Amniotic epithelial cell (primary cell): ENCODE measurements around the gene DMRTB1.
A peak's percentile ranks its signal among the peaks of the same experiment; 100 is the strongest.
"Not testable (repeated sequence)": the region's sequence is repeated elsewhere in the genome, so short reads cannot be mapped to it uniquely, and the experiment has no call there.

Source experiments
- DNase-seq: peaks from one replicate; pipeline ENCODE4 v3.0.0-alpha.2; 2010; ENCODE audit warnings: low read depth

The DMRTB1 gene

DNA sequence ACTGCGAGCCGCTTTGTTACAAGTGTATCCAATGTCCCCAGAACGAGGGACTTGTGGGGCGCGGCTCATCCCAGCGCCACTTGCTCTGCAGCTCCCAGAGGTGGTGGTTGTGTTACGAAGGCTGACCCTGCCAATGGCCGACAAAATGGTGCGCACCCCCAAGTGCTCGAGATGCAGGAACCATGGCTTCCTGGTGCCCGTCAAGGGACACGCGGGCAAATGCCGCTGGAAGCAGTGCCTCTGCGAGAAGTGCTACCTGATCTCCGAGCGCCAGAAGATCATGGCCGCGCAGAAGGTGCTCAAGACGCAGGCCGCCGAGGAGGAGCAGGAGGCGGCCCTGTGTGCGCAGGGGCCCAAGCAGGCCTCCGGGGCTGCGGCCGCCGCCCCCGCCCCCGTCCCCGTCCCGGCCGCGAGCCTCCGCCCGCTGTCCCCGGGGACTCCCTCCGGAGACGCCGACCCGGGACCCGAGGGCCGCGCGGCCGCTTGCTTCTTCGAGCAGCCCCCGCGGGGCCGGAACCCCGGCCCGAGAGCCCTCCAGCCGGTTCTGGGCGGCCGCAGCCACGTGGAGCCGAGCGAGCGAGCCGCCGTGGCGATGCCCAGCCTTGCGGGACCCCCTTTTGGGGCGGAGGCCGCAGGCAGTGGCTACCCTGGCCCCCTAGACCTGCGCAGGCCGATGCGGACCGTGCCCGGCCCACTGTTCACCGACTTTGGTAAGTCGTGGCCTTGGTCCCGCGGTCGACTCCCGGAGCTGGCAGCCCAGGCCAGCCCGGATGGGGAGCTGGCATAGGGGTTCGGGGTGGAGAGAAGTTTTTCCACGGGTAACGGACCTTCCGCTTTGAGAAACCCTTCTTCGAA, at the start of gene DMRTB1:
Gene DMRTB1 (plus strand): TSS at position 79 of the 855 bp plus-strand sequence. CDS start 55 bp downstream, at position 134.
- DNase-seq: no peak

DNA sequence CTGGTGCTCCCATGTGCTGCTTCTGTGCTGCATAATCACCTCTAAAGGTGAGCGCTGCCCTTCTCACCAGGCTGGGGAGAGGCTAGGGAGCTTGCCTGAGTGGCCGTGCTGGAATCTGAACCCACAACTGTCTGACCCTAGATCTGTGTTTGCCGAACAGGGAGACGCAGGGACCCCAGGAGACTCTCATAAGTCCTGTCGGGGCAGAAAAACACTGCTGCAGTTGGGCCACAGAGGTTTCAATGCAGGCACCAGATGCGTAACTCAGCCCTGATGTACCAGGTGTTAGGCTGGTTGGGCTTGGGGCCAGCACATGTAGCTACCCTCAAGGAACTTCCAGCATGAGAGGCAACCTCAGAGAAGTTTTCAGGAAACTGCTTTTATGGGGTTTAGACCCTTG, 49.5 kb upstream of the DMRTB1 start:
- DNase-seq: no peak

DNA sequence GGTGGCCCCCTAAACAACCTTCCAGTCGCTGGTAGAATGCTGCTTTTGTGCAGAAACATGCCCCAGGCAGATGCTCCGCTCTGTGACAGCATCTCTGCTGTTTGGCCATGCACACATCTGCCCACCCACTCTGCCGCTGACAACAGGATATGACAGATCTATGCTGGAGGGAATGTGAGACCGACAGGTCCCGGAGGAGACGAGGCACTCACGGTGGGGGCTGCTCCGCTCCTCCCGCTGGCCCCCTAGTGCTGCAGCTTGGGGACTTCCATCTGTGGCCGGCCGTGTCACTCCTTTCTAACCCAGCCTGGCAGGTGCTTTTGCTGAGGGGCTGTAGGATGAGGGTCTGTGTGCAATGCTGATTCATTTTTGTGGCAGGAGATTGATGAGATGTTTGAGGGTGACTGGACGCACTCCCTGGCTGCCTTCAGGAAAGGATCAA, 49.1 kb upstream of the DMRTB1 start:
- no peak for DNase-seq

DNA sequence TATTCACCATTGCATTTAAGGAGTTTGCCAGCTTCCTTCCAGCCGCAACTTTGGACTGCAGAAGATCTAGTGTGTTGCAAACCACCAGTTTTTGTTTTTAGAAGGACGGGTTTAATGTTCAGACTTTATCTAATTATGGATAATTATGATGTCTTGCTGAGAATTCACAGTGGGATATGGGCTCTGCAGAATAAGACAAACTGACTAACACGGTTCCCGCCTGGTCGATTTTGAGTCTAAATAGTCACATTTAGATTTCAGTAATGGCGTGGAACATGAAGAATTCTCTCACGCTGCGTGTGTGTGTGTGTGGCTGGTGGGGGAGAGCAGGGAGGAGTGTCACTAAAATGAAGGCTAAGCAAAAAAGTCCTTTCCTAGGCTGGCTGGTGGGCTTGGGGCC, 48.5 kb upstream of the DMRTB1 start:
- no peak for DNase-seq

DNA sequence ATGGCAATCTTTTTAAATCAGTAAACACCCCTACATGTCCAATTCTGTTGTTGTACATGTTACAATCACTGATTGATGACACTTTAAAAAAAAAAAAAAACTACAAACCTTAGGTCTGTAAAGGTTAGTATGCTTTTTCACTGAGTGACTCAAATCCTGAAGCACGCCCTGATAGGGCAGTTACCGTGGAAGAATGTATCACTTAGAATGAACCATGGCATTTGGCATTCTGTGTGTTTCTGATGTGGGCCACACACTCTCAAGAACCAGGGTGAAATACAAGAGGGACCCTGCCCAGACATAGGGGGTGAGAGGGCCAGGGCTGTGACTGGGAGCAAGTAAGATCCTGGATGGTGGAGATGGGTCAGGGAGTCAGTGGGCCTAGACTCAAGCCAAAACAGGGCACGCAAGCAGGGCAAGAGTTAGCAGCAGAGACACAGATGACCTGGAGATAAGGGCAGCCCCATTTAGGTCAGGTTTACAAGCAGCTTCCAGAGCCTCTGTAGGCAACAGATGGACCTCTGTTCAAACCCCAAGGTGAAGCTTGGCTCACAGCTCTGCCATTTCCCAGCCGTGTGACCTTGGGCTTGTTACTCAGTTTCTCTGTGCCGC, 47.6 kb upstream of the DMRTB1 start:
- peak; percentile 46 for DNase-seq

DNA sequence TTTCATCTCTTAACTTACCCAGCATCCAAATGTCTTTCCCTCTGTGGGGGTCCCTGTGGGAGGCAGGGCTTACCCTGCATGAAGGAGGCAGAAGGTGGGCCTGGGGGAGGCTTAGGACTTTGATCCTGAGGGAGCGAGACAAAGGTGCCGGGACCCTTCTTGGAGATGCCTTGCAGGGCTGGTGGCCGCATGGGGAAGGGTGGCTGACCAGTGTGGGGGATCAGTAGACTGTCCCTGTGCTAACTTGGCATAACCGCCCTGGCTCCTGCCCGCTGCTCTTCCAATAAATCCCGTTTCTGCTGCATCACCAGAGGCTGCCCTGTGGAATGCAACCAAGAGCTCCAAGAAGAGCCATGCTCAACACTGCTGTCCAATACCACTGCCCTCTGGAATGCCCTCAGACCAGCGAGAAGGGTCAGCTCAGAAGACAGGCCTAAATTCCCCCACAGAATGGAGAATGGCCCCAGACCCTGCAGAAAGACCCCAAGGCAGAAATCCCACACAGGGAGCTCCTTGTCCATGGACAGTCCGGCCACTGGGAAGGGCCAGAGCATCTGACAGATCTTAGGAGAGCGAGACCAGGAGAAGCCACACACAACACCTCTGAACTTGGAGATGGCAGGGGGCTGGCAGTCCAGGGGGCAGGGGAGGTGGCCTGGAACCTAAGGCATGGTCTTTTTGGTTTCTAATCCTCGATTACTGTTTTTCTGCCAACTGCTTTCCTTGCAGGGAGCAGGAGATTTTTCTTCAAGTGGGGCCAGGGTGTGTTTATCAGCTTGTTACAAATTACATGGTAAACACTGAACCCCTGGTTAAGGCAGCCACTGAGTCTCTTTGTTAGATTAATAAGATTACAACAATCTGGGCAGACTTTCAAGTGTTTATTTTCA, 46.7 kb upstream of the DMRTB1 start:
- DNase-seq: peak; percentile 27

DNA sequence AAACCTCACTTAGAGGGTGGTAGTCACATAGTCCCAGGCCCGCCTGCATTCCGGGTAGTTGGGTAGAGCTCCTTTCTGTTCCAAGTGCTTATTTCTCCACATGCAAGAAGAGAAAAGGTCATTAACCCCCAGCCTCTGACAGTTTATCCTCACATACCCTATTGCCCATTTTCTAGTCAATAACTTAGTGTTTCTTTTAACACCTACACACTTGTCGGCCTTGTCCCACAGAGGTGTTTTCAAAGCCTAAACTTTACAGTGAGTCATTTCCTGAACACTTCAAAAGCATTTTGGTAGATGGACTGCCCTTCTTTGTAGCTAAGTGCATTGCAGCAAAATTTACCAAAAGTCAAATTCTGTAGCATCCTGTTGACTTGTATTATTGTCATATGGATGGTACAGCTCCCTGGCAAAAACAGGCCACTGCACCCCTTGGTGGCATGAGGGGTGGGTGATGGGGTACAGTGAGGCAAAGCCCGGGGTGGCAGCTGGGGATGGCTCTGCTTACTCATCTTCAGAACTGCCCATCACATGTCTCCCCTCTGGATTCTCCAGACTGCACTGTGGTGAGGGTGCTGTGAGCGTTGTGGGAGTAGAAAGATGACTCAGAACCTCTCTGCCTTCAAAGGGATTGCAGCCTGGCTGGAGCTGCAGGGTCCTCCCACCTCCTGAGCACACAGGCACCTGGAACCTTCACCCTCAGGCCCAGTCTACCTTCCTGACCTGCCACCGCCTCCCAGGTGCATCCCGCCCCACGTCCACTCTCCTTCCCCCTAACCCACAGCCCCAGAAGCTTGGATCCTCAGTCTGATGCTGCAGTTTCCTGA, 45.8 kb upstream of the DMRTB1 start:
- peak; percentile 98 for DNase-seq

DNA sequence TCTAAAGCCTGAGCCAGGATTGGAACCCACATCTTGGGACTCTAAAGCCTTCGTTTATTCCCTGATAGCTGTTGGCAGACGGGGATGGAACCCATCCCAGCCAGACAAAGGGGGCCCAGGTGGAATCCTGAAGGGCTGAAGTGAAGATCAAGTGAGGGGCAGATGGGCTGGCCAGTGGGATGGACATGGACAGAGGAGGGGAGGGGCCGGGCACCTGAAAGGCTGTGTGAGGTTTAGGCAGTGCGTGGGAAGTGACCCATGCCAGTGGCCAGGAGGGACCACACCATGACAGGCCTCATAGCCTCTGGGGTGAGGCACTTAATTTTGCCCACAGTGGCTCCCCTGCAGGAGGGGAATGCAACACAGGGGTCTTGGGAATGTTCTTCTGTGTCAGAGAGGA, 44.6 kb upstream of the DMRTB1 start:
- DNase-seq: no peak

DNA sequence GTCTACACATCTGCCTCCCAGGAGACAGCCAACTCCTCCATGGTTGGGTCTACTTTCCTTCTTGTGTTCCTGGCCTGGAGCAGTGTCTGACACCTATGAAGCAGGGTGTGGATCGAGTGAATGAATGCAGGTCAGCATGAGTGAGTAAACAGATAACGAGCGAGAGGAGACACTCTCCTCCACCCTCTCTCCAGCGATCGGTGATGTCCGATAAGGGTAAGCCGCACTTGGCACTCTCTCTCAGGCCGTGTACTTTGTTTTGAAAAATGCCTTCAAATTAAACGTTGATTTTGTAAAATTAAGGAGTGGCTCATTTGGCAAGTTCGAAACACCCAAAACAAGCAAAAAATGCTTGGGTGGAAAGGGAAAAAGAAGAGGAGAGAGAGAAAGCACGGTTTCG, 43.8 kb upstream of the DMRTB1 start:
- DNase-seq: no peak

DNA sequence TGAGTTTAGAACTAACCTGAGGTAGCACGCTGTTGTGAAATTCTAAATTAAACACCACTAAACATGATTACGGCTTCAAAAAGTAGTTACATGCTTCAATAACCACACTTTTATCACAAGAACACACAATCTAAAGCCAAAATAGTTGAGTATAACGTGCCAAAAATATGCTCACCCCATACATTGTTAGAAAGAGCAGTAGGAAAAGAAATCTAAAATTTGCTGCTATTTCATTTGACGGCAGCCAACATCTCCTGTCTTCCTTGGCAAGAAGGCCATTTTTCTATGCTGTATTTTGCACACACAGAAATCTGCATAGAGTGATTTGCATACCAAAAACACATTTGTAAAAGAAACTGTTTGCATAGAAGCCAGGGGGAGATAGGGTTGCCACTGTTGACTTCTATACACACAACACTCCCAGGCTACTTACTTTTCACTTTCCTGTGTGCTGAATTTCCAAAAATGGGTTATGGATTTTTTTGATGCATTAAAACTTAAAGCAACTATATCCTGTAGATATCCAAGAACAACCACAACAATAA, 42.9 kb upstream of the DMRTB1 start:
- DNase-seq: no peak

DNA sequence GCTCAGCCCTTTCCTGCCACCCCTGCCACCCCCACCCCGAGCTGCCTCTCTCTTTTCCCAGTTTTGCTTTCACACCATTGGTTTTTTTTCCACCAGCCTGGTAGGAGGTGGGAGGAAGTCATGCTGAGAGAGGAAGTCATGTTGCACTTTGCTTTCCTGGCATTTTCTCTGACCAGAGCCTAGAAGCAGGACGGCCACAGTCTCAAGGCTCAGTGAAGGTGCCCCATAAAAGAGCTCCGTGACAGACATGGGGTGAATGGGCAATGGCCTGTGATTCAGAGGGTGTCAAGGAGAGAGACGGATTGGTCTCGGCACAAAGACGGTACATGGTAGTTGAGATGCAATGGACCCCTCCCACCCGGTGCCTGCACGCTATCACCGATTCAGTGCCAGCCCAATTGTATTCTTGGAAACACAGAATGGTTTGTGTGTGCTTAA, 42.1 kb upstream of the DMRTB1 start:
- DNase-seq: no peak

DNA sequence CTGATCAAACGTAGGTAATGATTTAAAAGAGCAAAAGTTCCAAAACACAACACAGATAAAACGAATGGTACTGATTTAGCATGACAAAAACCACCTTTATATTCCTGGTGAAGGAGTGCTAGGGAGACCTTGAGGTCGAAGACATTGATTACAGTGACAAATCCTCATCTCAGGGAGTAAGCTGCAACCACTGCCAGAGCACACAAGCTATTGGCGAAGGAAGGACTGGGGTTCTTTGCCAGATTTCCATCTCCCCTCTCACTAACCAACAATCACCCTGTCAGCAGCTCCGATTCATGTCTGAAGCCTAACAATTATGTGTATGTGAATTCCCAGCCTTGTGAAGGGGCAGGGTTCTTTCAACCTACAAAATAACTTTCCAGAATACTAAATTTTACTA, 40.2 kb upstream of the DMRTB1 start:
- no peak for DNase-seq

DNA sequence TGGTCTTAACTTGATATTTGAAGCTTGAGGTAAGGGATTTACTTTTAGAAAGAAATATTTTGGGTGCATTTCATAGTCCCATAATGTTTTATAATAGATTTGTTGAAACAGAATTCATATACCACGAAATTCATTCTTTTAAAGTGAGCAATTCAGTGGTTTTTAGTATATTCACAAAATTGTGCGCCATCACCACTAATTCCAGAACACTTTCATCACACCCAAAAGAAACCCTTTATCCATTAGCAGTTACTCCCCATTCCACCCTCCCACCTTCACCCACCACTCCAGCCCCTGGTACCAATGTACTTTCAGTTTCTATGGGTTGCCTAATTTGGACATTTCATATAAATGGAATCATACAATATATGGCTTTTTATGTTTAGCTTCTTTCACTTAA, 38.9 kb upstream of the DMRTB1 start:
- DNase-seq: peak; percentile 42

DNA sequence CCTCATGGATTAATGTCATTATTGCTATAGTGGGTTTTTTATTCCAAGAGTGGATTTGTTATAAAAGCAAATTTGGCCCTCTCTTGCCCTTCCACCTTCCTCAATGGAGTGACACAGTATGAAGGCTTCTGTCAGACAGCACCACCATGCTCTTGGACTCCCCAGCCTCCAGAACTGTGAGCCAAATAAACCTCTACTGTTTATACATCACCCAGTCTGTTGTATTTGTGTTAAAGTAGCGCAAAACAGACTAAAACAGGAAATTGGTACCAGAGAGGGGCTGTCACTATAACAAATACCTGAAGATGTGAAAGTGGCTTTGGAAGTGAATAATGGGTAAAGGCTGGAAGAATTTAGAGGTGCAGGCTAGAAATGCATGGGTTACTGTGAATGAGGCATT, 38.0 kb upstream of the DMRTB1 start:
- no peak for DNase-seq

DNA sequence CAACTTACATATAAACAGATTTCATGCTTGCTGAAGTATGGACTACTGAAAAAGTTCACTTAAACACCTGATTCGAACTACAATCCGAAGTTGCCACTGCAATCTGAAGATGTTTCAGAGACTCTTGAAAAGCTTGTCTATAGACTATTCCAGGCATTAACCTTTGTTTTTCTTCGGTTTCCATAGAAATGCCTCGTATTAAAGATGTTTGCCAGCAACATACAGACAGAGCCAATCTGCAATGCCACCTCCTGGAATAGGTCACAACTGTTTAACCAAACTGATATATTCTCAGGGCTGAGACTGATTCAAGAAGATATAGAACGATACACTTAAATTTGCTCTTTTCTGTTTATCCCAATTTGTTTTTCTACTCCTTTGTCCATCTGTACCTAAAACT, 28.9 kb upstream of the DMRTB1 start:
- DNase-seq: no peak

DNA sequence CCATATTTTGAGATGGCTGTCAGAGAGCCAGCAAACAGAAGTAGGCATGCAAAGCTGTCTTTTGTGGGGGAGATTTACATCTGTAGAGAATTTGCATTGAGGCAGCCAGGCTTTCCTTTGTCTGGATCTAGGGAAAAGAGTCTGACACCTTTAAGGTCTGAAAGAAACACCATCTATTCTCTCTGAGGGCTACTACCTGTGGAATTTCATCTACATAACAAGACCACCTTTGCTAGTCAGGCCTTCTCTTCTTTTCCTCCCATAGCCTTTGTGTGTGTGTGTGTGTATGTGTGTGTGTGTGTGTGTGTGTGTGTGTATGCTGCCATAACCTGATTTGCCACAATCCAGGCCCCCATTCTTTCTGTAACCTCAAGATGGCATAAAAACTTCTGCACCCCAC, 28.4 kb upstream of the DMRTB1 start:
- no peak for DNase-seq

DNA sequence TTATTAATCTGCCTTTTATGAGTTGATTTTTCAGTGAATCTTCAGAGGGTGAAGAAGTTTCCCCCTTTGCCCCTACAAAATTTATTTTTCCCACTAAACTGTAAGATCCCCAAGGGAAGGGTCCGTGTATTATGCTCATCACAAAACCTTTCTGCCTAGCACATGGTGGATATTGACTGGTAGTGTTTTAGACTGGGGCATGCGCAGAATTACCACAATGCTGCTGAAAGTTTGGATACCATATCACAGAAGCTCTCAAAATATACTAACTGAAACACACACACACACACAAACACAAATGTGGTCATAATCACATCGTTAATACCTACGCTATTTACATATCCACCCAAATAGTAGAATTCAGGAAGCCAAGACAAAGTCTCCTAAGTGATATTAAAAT, 28.0 kb upstream of the DMRTB1 start:
- DNase-seq: no peak

DNA sequence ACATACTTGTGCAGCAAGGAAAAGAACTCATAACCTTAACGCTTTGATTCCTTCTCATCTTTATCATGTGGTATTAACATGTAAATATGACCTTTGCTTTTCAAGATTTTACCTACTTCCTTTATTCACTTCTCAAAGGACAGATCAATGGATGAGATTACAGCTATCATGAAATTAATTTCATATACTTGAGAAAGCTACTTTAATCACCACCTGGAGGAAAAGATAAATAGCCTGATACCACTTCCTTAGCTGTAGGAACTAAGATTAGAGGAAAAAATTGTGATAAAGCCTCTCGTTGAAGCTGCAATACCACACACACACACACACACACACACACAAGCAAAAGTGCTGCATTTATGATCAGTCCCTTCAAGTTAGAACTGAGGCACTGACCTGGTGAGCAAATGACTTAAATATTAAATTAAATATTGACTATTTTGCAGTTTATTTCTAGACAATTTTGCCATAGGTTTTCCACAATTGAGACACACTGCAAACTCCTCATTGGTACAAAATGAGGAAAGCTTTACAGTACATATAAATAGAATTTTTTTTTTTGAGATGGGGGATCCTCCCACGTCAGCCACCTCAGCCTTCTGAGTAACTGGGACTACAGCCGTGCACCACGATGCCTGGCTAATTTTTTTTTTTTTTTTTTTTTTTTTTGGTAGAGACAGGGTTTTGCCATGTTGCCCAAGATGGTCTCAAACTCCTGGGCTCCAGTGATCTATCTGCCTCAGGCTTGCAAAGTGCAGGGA, 27.2 kb upstream of the DMRTB1 start:
- DNase-seq: no peak

DNA sequence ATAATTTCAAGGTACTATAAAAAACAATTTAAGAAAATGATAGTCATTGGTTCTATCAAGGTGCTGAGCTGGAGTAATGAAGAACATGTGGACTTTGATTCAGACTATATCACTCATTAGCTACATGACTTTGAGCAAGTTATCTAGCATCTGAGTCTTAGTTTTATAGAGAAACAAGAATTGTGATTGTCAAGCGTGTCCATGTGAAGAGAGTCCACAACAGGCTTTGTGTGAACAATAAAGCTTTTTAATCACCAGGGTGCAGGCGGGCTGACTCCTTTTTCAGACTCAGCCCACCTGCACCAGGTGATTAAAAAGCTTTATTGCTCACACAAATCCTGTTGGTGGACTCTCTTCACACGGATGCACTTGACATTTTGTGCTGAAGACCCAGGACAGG, 26.6 kb upstream of the DMRTB1 start:
- DNase-seq: no peak

DNA sequence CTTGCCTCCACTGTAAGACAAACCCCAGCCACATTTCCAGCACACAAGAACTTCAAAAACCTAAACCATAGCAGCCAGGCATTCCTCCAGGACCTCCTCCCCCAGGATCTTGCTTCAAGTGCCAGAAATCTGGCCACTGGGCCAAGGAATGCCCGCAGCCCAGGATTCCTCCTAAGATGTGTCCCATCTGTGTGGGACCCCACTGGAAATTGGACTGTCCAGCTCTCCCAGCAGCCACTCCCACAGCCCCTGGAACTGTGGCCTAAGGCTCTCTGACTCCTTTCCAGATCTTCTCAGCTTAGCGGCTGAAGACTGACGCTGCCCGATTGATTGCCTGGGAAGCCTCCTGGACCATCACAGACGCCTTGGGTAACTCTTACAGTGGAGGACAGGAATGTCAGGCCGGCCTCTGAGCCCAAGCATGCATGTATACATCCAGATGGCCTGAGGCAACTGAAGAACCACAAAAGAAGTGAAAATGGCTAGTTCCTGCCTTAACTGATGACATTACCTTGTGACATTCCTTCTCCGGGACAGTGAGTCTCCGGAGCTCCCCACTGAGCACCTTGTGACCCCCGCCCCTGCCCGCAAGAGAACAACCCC, 24.7 kb upstream of the DMRTB1 start:
- not testable (repeated sequence) for DNase-seq
